VCaP (cell line): ENCODE measurements around the gene DES.

Experiments
- H3K27ac ChIP-seq: fragments of 450-650 bp; 2 replicates; pipeline ENCODE4 v1.5.1; 2017
- TF ChIP-seq, protein P1 (sequence below): fragments of 450-650 bp; conservative IDR thresholded peaks from 2 replicates; pipeline ENCODE4 v1.5.1; 2017; ENCODE audit warnings: mild to moderate bottlenecking, moderate library complexity

The DES gene

DNA sequence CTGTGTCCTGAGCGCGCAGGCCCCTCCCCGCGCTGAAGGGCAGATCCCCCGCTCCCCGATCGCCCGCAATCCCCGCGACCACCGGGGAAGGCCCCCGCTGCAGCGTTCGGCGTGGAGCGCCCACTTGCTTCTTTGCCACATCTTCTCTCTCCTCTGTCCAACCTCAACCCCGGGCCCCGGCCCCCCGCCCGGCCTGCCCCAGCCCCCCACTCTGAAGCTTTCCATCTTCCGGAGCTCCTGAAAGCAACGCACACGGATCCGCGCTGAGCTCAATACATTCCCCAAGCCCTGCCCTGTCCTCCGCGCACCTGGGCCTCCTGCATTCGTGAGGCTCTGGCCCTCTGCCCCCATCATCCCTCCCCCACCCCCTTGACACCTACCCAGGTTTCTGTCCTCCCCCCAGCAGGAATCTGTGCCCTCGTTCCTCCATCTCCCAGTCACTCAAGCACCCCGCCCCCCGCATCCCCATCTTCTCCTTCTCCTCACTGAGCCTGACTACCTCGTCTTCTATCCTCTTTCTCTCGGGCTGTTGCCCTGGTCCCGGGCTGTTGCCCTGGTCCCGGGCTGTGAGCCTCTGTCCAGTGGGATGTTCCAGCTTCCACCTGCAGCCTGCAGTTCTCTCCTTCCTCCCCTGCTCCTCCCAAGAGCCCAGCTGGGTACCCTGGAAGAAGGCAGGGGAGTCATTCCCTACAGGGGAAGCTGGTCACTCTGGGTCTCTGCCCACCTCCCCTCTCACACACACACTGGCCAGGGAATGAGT lies 24.3 kb downstream of the DES start:
- H3K27ac ChIP-seq, result peak overlapping the region; percentile 58; the same call in 1 of the 2 replicates
- TF ChIP-seq, protein P1, sequence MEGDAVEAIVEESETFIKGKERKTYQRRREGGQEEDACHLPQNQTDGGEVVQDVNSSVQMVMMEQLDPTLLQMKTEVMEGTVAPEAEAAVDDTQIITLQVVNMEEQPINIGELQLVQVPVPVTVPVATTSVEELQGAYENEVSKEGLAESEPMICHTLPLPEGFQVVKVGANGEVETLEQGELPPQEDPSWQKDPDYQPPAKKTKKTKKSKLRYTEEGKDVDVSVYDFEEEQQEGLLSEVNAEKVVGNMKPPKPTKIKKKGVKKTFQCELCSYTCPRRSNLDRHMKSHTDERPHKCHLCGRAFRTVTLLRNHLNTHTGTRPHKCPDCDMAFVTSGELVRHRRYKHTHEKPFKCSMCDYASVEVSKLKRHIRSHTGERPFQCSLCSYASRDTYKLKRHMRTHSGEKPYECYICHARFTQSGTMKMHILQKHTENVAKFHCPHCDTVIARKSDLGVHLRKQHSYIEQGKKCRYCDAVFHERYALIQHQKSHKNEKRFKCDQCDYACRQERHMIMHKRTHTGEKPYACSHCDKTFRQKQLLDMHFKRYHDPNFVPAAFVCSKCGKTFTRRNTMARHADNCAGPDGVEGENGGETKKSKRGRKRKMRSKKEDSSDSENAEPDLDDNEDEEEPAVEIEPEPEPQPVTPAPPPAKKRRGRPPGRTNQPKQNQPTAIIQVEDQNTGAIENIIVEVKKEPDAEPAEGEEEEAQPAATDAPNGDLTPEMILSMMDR, result no peak

DNA sequence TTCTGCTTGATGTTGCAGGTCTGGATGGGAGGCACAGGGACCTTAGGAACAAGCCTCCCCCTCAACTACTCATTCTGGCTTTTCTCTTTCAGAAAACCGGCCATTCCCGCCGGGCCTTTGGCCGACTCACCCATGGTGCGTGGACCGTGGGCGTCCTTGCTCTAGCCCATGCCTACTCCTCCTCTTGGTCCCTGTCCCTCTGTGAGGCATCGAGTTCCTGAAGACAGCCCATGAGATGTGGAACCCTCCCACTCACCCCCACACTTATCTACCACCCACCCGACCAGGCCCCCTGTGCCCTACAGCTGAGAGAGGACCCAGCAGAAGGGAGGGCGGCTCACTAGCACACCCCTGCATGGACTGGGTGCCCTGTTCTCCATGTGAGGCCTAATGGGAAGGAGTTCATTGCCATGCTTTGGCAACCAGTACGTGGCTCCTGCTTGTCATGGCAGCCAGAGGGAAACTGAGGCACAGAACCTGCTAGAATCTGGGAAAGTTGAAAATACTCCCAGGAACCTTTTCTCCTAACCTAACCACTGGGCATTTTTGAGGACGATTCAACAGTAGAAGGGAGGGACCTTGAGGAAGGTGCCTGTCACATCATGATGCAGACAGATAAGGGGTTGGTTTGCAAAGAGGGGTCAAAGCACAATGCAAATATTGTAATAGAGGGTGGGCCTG lies 25.0 kb downstream of the DES start:
- H3K27ac ChIP-seq, result no peak overlapping the region

DNA sequence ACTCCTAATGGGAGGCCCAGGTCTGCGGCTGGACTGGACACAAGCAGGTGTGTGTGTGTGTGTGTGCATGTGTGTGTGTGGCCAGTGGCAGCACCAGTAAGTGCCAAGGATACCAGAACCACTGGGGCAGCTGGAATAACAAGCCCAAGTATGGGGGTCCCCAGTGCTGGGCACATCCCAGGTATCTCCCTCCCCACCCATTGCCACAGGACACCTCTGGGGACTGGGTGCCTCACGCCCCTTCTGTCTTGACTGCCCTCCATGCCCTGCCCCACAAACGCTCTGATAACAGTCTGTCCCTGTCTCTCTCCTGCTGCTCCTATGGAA lies 25.5 kb downstream of the DES start:
- H3K27ac ChIP-seq, result no peak overlapping the region
- TF ChIP-seq, protein P1, result no peak

More for the DNA sequence above, 25.0 kb downstream of the DES start:
- TF ChIP-seq, protein P1, result no peak

DNA sequence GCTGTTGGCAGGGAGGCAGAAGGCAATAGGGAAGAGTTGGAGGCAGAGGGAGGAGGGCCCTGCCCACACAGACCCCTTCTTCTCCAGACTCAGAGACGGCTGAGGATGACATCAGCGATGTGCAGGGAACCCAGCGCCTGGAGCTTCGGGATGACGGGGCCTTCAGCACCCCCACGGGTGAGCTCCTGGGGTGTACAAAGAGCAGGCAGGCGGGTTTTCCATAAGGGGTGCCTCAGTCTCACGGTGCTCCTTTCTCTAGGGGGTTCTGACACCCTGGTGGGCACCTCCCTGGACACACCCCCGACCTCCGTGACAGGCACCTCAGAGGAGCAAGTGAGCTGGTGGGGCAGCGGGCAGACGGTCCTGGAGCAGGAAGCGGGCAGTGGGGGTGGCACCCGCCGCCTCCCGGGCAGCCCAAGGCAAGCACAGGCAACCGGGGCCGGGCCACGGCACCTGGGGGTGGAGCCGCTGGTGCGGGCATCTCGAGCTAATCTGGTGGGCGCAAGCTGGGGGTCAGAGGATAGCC lies 26.5 kb downstream of the DES start:
- TF ChIP-seq, protein P1, result no peak
- H3K27ac ChIP-seq, result no peak overlapping the region

DNA sequence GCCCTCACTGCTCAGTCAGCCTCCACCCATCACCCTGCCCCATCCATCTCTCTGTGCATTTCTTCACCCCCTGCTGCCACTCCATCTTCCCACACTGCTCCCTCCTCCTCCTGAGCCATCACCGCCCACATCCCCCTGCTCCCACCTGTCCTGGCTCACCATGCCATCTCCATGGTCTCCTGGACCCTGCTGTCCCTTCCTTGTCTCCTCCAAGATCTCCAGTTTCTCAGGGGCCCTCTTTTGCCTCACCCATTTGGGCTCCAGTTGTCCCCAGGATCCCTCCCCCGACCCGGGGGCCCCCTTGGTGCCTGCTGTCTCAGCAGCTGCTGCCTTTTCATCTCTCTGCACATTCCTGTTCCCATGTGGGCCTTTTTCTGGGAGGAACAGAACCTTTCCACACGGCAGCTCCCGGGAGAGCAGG lies 27.1 kb downstream of the DES start:
- TF ChIP-seq, protein P1, result no peak
- no peak overlapping the region for H3K27ac ChIP-seq

DNA sequence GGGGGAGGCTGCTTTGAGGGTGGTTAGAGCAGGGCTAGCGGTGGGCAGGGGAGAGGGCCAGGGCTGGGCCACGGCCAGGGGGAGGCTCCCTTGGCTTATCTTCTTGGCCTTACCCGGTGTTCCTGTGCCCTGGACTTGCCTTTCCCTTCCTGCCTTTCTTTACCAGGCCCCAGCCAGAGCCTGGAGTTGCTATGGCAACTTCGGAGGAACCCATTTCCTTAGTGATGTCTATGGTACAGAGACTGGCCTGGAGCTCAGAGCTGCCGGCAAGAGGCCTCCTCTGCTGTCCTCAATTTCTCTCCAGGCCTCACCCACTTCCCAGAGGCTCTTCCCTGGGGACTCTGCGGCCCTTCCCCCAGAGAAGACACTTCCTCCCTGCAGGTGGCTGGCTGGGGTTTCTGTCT lies 27.9 kb downstream of the DES start:
- TF ChIP-seq, protein P1, result no peak
- no peak overlapping the region for H3K27ac ChIP-seq

DNA sequence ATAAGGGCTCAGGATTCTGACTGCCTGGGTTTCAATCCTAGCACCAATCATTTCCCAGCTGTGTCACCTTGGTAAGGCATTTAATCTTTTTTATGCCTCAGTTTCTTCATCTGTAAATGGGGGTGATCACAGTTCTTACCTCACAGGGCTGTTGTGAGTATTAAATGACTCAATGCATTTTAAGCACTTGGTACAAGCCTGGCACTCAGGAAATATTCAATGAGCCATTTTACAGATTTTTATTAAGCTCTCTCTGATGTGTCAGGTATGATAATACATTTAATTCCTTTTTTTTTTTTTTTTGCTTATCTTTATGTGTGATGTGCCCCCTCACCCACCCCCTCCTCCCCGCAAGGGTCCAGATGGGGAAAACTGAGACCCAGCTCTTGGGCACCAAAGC lies 28.5 kb downstream of the DES start:
- H3K27ac ChIP-seq, result no peak overlapping the region
- TF ChIP-seq, protein P1, result no peak
